Trophoblast cell (in vitro differentiated cells and primary cell): ENCODE data around the gene CCZ1B.
"Not testable (repeated sequence)": the region's sequence is repeated elsewhere in the genome, so short reads cannot be mapped to it uniquely, and the experiment has no call there.

Experiments used
- DNase-seq, 2 donors: peaks; one replicate each; pipeline ENCODE4 v3.0.0-alpha.2; 2016
- H2AFZ ChIP-seq: 2 replicates; pipeline ENCODE4 v1.6.1; 2013; ENCODE audit warnings: low read length, moderate library complexity, mild to moderate bottlenecking; ENCODE audit not compliant: insufficient read depth, poor library complexity
- H2AK5ac ChIP-seq: 2 replicates; pipeline ENCODE4 v1.6.1; 2013; ENCODE audit warnings: mild to moderate bottlenecking, low read length
- H2BK120ac ChIP-seq: 2 replicates; pipeline ENCODE4 v1.6.1; 2013; ENCODE audit warnings: low read length, mild to moderate bottlenecking, moderate library complexity; ENCODE audit not compliant: insufficient read depth, poor library complexity
- H2BK12ac ChIP-seq: 2 replicates; pipeline ENCODE4 v1.6.1; 2013; ENCODE audit warnings: mild to moderate bottlenecking, low read length, moderate library complexity
- H2BK5ac ChIP-seq: 2 replicates; pipeline ENCODE4 v1.6.1; 2013; ENCODE audit warnings: low read length, low read depth, moderate library complexity, mild to moderate bottlenecking; ENCODE audit not compliant: poor library complexity
- H3K14ac ChIP-seq: 2 replicates; pipeline ENCODE4 v1.6.1; 2013; ENCODE audit warnings: mild to moderate bottlenecking, low read length
- H3K18ac ChIP-seq: 2 replicates; pipeline ENCODE4 v1.6.1; 2013; ENCODE audit warnings: mild to moderate bottlenecking, low read length
- H3K23ac ChIP-seq: 2 replicates; pipeline ENCODE4 v1.6.1; 2013; ENCODE audit warnings: low read length
- H3K27ac ChIP-seq: 2 replicates; pipeline ENCODE4 v1.5.1; 2013; ENCODE audit warnings: low read depth, mild to moderate bottlenecking, inconsistent platforms, low read length, moderate library complexity
- H3K27me3 ChIP-seq: 2 replicates; pipeline ENCODE4 v1.6.1; 2013; ENCODE audit warnings: inconsistent platforms, mild to moderate bottlenecking, low read length, moderate library complexity; ENCODE audit not compliant: insufficient read depth
- H3K36me3 ChIP-seq, 2 experiments: 1 replicate in 1 of 2; 2 replicates in 1 of 2; pipeline ENCODE4 v1.6.1; 2013; ENCODE audit warnings: low read length in 2 of 2, mild to moderate bottlenecking in 2 of 2, moderate library complexity in 1 of 2; ENCODE audit not compliant: insufficient read depth in 2 of 2, control insufficient read depth in 1 of 2
- H3K4ac ChIP-seq: 2 replicates; pipeline ENCODE4 v1.6.1; 2013; ENCODE audit warnings: low read depth, mild to moderate bottlenecking, low read length, moderate library complexity
- H3K4me1 ChIP-seq, 2 experiments: 1 replicate in 1 of 2; 2 replicates in 1 of 2; pipeline ENCODE4 v1.6.1; 2013; ENCODE audit warnings: low read length in 2 of 2, mild to moderate bottlenecking in 2 of 2, moderate library complexity in 1 of 2; ENCODE audit not compliant: insufficient read depth in 2 of 2, control insufficient read depth in 1 of 2
- H3K4me2 ChIP-seq: 2 replicates; pipeline ENCODE4 v1.6.1; 2013; ENCODE audit warnings: inconsistent platforms, mild to moderate bottlenecking, low read length, moderate library complexity
- H3K4me3 ChIP-seq: 2 replicates; pipeline ENCODE4 v1.5.1; 2013; ENCODE audit warnings: mild to moderate bottlenecking, low read depth, low read length, inconsistent platforms
- H3K79me1 ChIP-seq: one replicate; pipeline ENCODE4 v1.6.1; 2013; ENCODE audit warnings: low read length
- H3K79me2 ChIP-seq: 2 replicates; pipeline ENCODE4 v1.6.1; 2013; ENCODE audit warnings: low read length, mild to moderate bottlenecking; ENCODE audit not compliant: control insufficient read depth, insufficient read depth, poor library complexity
- H3K9ac ChIP-seq: 2 replicates; pipeline ENCODE4 v1.6.1; 2013; ENCODE audit warnings: mild to moderate bottlenecking, low read length
- H3K9me3 ChIP-seq: 2 replicates; pipeline ENCODE4 v1.6.1; 2013; ENCODE audit warnings: low read depth, mild to moderate bottlenecking, control low read depth, inconsistent platforms, low read length; ENCODE audit not compliant: insufficient read depth
- H4K12ac ChIP-seq: 2 replicates; pipeline ENCODE4 v1.6.1; 2013; ENCODE audit warnings: low read depth, mild to moderate bottlenecking, low read length, moderate library complexity
- H4K8ac ChIP-seq: 2 replicates; pipeline ENCODE4 v1.6.1; 2013; ENCODE audit warnings: low read depth, mild to moderate bottlenecking, low read length, moderate library complexity
- H4K91ac ChIP-seq: one replicate; pipeline ENCODE4 v1.6.1; 2013; ENCODE audit warnings: low read depth, mild to moderate bottlenecking, low read length, moderate library complexity
- WGBS: extraction: QIAGEN DNeasy Blood & Tissue Kit; methylation state at CpG from one replicate; pipeline ENCODE4 v1.1.7; 2013; ENCODE audit warnings: missing lambda C conversion rate; ENCODE audit not compliant: insufficient read length, insufficient coverage; ENCODE audit errors: extremely low coverage; 5-methylcytosine and 5-hydroxymethylcytosine counted together

Gene CCZ1B

DNA sequence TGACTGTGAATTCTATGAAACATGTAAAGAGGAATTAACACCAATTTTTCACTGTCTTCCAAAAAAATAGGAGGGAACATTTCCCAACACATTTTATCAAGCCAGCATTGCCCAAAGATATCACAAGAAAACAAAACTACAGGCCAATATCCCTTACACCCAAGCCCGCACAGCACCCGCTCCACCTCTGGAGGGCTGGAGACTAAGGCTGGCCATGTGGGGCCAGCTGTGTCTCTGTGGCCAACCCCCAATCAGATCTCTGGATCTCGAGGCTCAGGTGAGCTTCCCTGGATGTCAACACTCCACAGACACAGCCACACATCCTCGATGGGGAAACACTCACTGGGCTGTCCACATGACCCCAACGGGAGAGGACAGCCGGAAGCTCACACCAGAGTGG lies 18.1 kb downstream of the CCZ1B start:
- H3K79me1 ChIP-seq, H4K91ac ChIP-seq, H3K4me3 ChIP-seq, H3K27ac ChIP-seq, H3K23ac ChIP-seq, H4K8ac ChIP-seq, H2AFZ ChIP-seq, H3K9ac ChIP-seq, H3K79me2 ChIP-seq, H3K4me2 ChIP-seq, H3K4me1 ChIP-seq, H3K9me3 ChIP-seq, H2BK120ac ChIP-seq, DNase-seq, H3K18ac ChIP-seq, H3K14ac ChIP-seq, H3K36me3 ChIP-seq, H2BK5ac ChIP-seq, H4K12ac ChIP-seq, H2AK5ac ChIP-seq, H2BK12ac ChIP-seq, H3K27me3 ChIP-seq, H3K4ac ChIP-seq: not testable (repeated sequence)
- no CpG with 5 or more reads among the region's 6 CpGs for WGBS

DNA sequence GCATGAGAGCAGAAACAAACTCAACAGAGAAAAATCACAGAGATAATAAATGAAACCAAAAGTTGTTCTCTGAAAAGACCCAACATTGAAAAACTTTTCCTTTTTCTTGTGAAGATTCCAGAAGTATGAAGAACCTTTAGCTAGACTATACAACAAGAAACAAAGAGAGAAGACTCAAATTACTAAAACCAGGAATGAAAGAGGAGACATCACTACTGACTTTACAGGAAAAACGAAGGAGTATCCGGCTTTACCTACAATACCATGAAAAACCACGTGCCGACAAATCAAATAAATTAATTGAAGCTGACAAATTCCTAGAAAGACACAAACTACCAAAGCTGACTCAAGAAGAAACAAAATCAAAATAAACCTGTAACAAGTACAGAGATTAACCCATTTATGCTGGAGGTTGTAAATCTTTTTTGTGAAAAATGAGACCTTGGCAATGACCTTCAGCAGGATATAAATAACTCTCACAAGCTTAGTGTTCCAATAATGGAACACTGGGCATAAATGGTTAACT lies 18.6 kb downstream of the CCZ1B start:
- not testable (repeated sequence) for H3K79me1 ChIP-seq, H3K27me3 ChIP-seq, H4K8ac ChIP-seq, H3K23ac ChIP-seq, H3K18ac ChIP-seq, H3K36me3 ChIP-seq, H3K14ac ChIP-seq, H3K4me3 ChIP-seq, H3K4me1 ChIP-seq, H3K4ac ChIP-seq, H4K91ac ChIP-seq, H2AK5ac ChIP-seq, H4K12ac ChIP-seq, H2BK120ac ChIP-seq, H3K9me3 ChIP-seq, H2BK12ac ChIP-seq, H3K27ac ChIP-seq, H3K4me2 ChIP-seq, H3K79me2 ChIP-seq, DNase-seq, H2AFZ ChIP-seq, H3K9ac ChIP-seq, H2BK5ac ChIP-seq
- WGBS, result no CpG with 5 or more reads among the region's 4 CpGs

DNA sequence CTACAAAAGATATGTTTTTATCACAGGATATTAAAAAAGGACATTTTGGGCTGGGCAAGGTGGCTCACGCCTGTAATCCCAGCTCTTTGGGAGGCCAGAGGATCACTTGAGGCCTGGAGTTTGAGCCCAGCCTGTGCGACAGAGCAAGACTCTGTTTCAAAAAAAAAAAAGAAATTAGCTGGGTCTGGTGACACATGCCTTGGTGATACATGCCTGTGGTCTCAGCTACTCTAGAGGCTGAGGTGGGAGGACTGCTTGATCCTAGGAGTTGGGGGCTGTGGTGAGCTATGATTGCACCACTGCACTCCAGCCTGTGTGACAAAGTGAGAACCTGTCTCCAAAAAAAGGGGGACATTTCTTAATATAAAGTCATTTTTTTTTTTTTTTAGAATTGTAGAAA lies 25.7 kb downstream of the CCZ1B start:
- not testable (repeated sequence) for H4K12ac ChIP-seq, H3K4me1 ChIP-seq, H3K14ac ChIP-seq, H2AK5ac ChIP-seq, H3K9me3 ChIP-seq, H3K36me3 ChIP-seq, DNase-seq, H3K4me3 ChIP-seq, H4K91ac ChIP-seq, H3K27me3 ChIP-seq, H3K23ac ChIP-seq, H3K27ac ChIP-seq, H4K8ac ChIP-seq, H3K4ac ChIP-seq, H3K9ac ChIP-seq, H2BK12ac ChIP-seq, H2AFZ ChIP-seq, H3K79me1 ChIP-seq, H3K4me2 ChIP-seq, H3K79me2 ChIP-seq, H2BK120ac ChIP-seq, H2BK5ac ChIP-seq, H3K18ac ChIP-seq
- no CpG with 5 or more reads among the region's 2 CpGs for WGBS

DNA sequence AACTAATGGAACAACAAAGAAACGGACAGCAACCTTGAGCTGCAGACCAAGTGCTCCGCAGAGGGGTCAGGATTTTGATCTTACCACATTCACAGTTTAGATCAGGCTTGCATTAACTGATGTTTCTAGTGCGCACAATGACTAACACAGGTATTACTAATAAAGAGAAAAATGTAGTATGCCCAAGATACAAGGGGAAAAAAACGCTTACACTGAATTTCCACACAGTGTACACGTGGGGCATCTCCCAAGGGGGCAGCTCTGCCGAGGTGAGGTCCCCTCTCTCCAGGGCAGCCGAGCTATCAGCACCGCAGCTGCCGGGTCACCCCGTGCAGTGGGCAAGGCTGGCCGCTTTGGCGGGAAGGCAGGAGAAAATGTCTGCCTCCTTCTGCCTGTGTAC lies 26.2 kb downstream of the CCZ1B start:
- not testable (repeated sequence) for H3K36me3 ChIP-seq, H3K27me3 ChIP-seq, H3K4me1 ChIP-seq, H3K9me3 ChIP-seq, H3K4me3 ChIP-seq, H4K8ac ChIP-seq, H3K18ac ChIP-seq, H2AK5ac ChIP-seq, H3K79me2 ChIP-seq, H2BK12ac ChIP-seq, H3K4me2 ChIP-seq, H4K12ac ChIP-seq, H4K91ac ChIP-seq, H3K27ac ChIP-seq, H2AFZ ChIP-seq, H3K79me1 ChIP-seq, H2BK5ac ChIP-seq, H3K14ac ChIP-seq, H3K23ac ChIP-seq, H2BK120ac ChIP-seq, H3K4ac ChIP-seq, H3K9ac ChIP-seq, DNase-seq
- WGBS, result no CpG with 5 or more reads among the region's 12 CpGs
